GM19328 (cell line): Measurements from ENCODE around the gene F12.
"Not testable (repeated sequence)": the region's sequence is repeated elsewhere in the genome, so short reads cannot be mapped to it uniquely, and the experiment has no call there.

ENCODE experiments used
- ATAC-seq: cut with Tn5 transposase; IDR thresholded peaks from one replicate; pipeline ENCODE4 v1.9.1; 2021; ENCODE audit warnings: mild to moderate bottlenecking, moderate library complexity; ENCODE audit not compliant: unreplicated experiment

F12 gene

GRCh38 chr5:177417081-177417480 lies 7.7 kb upstream of the F12 start:
- ATAC-seq, result not testable (repeated sequence)

DNA sequence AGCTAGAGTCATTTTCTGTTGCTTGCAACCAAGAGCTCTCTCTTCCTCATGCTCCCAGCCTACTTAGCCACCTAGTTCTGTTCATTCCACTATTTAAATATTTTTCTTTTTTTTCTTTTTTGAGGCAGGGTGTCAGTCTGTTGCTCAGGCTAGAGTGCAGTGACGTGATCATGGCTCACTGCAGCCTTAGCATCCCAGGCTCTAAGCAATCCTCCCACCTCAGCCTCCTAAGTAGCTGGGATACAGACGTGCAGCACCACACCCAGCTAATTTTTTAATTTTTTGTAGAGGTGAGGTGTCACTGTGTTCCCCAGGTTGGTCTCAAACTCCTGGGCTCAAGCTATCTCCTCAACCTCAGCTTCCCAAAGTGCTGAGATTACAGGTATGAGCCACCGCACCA lies 5.1 kb upstream of the F12 start:
- ATAC-seq, result no peak

DNA sequence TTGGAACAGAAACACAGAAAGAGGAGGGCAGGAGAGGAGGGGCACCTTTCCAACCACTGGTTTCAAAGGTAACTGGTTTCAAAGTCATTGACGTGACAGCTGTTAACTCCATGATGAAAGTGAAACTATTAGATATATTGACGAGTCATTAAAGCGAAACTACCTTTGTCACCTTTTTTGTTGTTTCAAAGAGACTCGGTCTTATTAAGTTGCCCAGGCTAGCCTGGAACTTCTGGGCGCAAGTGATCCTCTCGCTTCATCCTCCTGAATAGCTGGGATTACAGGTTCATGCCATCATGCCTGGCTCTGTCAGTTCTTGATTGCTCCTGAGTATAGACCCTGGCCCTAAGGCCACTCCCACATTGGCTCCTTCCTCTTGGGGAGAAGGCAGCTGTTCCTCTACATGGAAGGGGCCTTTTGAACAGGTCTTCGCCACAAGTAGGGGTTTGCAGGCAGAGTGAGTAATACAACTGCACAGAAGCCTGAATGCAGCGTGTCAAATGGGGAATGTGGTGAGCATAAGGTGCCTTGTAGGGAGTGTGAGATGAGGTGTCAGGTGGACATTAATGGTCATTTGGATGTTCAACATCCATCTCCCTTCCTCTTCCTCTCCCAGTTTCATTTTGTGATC lies 3.4 kb upstream of the F12 start:
- no peak for ATAC-seq

- no peak for ATAC-seq
Observed at GRCh38 chr5:177410575-177410974, 1.2 kb upstream of the F12 start.

- ATAC-seq, result no peak
Observed at GRCh38 chr5:177405805-177406204, 3.6 kb downstream of the F12 start.

GRCh38 chr5:177405312-177405711 lies 4.1 kb downstream of the F12 start:
- no peak for ATAC-seq

GRCh38 chr5:177404641-177405179 lies 4.7 kb downstream of the F12 start:
- ATAC-seq, result no peak

DNA sequence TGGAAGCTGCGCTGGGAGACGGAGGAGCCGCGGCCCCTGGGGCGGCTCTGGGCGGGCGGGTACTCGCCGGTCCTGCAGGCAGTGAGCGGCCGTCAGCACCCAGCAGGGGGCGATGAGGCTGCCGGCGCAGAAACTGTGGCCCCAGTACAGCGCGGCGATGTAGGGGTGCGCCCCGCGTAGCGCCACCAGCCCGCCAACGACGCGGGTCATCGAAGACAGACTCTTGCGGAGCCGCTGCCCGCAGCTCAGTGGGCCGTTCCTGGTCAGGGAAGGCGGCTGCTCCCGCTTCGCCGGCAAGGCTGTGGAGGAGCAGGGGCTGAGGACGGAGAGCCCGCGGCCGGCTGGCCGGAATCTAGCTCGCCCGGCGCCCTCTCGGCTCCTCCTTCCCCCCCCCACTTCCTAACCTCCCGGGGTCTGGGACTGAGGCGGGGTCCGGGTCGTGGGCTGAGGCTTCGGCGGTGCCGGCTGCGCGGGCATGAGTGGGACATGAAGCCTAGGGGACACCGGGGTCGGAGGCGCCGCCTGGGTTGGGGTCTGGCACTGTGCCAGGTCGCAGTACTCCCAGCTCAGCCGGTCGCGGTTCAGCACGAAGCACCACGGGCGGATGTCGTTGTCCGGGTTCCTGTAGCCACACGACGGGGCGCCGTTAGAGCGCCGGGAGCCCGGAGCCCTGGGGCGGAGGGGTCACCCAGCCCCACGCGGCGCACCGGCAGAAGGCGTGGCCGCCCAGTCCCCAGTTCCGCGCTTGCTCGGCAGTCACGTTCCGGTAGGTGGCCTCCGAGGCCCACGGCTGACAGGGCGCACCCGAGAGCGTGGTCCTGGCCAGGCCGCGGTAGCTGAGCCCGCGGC lies 5.3 kb downstream of the F12 start:
- peak; percentile 70 for ATAC-seq

GRCh38 chr5:177403102-177403791 lies 6.1 kb downstream of the F12 start:
- peak; percentile 3 for ATAC-seq

- ATAC-seq, result no peak
Observed at GRCh38 chr5:177402271-177403043, 6.9 kb downstream of the F12 start.

DNA sequence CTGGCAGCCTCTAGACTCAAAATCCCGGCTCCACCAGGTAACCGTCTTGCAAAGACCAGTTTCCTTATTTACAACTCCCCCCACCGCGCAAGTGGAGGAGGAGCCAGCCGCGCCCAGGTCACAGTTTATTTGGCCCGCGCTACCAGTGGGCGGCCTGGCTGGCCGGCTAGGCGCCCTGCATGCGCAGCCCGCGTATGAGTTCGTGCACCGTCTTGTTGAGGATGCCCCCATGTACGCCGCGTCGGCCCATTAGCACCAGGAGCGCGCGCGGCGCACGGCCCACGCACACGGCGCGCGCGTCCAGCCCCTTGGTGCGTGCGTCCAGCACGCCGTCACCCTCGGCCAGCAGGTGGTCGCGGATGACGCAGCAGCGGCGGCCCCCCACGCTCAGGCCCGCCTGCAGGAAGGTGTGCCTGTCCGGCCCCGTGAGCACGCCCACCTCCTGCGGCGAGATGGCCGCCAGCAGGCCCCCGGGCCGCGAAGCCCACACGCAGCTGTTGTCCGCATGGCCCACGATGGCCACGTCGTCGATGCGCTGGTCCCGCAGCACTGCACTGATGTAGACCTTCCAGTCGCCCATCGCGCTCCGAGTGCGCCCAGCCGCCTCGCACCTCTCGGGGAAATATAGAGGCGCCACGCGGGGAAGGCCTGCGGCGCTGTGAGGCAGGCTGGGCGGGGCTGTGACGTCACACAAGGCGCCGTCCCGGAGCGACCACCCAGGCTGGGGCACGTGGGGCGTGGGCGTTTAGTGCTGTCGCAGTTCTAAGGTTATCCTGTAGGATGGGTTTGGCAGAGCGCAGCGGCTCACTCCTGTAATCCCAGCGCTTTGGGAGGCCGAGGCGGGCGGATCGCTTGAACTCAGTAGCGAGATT lies 9.1 kb downstream of the F12 start, which contains the start of gene PFN3:
TSS of gene PFN3 (minus strand) at position 665 of the 872 bp plus-strand sequence. CDS start at position 580, 85 bp downstream.
- no peak for ATAC-seq

GRCh38 chr5:177397875-177398390 lies 11.4 kb downstream of the F12 start:
- no peak for ATAC-seq

- ATAC-seq, result no peak
Observed at GRCh38 chr5:177396807-177397206, 12.6 kb downstream of the F12 start.

GRCh38 chr5:177396078-177396477 lies 13.3 kb downstream of the F12 start:
- ATAC-seq, result no peak

GRCh38 chr5:177393990-177394389 lies 15.4 kb downstream of the F12 start:
- ATAC-seq, result no peak

DNA sequence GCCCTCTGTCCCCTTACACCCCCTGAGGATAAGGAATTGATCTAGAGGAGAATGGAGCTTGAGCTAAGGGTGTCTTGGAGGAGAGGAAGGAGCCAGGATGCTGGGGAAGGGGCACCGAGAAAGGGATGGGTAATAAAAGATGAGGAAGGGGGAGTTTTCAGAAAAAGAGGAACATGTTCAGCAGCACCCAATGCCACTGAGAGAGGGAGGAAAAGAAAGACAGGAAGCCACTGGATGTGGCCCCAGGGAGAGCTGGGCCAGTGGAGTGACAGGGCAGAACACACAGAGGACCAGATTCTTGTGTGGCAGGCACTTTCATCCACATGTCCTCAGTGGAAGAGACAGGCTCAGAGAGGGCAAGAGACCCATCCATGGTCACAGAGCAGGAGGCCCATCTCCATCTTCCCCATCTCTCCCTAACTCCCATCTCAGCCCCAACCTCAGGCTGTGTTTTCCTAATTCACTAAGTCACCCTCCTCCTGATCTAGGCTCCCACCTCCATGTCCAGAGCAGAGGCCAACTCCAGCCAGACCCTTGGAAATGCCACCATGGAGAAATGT lies 16.1 kb downstream of the F12 start:
- no peak for ATAC-seq

DNA sequence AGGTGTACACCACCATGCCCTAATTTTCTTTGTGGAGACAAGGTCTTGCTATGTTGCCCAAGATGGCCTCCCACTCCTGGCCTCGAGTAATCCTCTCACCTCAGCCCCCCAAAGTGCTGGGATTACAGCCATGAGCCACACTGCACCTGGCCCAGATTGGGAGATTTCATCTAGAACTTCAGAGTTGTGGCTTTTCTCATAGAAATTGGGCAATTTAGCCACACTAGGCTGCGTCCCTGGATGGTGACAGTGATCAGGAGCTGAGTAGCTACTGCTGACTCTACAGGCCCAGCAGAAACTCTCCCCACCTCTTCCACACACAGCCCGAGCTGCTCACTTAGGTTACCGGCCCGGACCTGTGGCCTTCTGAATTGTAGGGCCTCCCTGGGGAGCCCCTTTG lies 16.6 kb downstream of the F12 start:
- ATAC-seq, result no peak

DNA sequence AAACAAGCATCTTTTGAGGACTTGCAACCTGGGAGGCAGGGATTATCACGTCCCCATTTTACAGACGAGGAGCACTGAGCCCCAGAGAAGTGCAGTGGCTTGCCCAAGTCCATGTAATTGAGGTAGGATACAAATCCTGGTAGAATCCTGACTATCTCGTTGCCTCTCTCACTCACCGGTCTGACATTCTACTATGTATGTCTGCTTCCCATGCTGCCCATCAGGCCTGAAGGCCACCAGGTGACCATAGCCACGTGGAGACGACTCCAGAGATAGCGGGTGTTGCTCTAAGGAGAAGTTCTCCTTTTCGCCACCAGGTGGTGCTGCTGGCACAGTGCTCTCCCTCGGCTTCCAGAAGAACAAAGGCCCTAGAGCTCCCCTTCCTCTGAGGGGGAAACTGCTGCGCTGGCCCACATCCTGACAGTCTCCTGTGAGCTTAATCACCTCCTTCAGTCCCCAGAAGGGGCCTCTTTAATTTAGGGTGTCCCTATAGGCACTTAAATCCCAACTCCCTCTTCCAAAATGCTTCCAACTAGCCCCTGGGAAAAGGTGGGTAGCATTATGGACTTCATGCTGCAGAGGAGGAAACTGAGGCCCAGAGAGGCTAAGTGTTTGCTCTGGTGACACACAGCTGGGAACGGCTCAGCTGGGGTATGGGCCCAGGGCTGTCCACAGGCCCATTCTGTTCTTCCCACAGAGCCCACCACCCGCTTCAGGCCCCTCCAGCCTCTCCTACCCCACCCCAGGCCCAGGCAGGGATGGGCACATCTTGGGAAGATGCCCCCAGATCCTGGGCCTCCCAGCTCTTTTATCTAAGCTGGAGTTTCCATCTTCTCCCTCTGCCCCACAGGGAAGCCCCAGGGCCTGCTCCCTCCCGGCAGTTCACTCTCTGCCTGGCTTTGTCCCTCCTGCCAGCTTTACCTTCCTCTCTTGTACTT lies 18.7 kb downstream of the F12 start:
- ATAC-seq, result no peak
